HCT116 (cell line): ENCODE measurements around the gene FMO2.

ENCODE experiments used
- ELF1 ChIP-seq: IDR thresholded peaks from 2 replicates; pipeline ENCODE4 v1.6.1; 2012; ENCODE audit warnings: low read depth, borderline replicate concordance
- EZH2 ChIP-seq: fragments of 200-600 bp; sonication (generic); IDR thresholded peaks from 2 replicates; pipeline ENCODE4 v1.6.1; 2017; ENCODE audit warnings: antibody characterized with exemption, mixed run types
- RAD21 ChIP-seq: IDR thresholded peaks from 2 replicates; pipeline ENCODE4 v1.6.1; 2012; ENCODE audit warnings: low read depth, mild to moderate bottlenecking
- REST ChIP-seq: IDR thresholded peaks from 2 replicates; pipeline ENCODE4 v1.6.1; 2012; ENCODE audit warnings: low read depth
- TF ChIP-seq, protein P1 (sequence below), 3 experiments: fragments of 200-600 bp in 1 of 3; sonication (generic) in 1 of 3; IDR thresholded peaks in 2 of 3; conservative IDR thresholded peaks in 1 of 3; 2 replicates each; pipeline ENCODE4 v1.5.1; 2012 to 2017; ENCODE audit warnings: low read depth in 2 of 3, low read length in 2 of 3, antibody characterized with exemption in 1 of 3, borderline replicate concordance in 1 of 3, control low read depth in 1 of 3, mild to moderate bottlenecking in 1 of 3, mixed read lengths in 1 of 3, mixed run types in 1 of 3, moderate library complexity in 1 of 3; ENCODE audit not compliant: insufficient read depth in 1 of 3
- TF ChIP-seq, protein P2 (sequence below): IDR thresholded peaks from 2 replicates; pipeline ENCODE4 v1.6.1; 2012

DNA sequence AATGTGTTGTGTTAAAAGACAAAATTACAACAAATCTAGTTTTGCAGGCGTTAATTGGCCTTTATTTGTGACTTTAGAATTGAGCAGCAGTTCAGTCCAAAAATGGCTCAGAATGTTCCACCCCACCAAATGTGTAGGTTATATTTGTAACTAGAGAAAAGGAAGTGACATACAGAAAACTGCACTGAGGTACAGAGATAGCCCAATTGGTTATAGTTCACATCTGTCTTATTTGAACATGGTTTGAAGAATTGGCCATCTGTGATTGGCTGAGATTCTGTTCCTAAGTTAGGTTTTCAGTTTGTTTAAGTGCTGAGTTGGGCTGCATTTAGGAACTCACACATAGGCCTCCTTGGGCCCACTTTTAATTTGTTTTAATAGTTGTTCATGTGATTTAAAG, 12.0 kb upstream of the FMO2 start:
- TF ChIP-seq RAD21 = no peak
- TF ChIP-seq, protein P1, sequence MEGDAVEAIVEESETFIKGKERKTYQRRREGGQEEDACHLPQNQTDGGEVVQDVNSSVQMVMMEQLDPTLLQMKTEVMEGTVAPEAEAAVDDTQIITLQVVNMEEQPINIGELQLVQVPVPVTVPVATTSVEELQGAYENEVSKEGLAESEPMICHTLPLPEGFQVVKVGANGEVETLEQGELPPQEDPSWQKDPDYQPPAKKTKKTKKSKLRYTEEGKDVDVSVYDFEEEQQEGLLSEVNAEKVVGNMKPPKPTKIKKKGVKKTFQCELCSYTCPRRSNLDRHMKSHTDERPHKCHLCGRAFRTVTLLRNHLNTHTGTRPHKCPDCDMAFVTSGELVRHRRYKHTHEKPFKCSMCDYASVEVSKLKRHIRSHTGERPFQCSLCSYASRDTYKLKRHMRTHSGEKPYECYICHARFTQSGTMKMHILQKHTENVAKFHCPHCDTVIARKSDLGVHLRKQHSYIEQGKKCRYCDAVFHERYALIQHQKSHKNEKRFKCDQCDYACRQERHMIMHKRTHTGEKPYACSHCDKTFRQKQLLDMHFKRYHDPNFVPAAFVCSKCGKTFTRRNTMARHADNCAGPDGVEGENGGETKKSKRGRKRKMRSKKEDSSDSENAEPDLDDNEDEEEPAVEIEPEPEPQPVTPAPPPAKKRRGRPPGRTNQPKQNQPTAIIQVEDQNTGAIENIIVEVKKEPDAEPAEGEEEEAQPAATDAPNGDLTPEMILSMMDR (IDR thresholded peaks at IDR 0.05 in 2 of 3, conservative IDR thresholded peaks at IDR 0.05 in 1 of 3; ENCODE audit: borderline replicate concordance in 1 of 3, insufficient read depth in 1 of 3, low read depth in 2 of 3, low read length in 2 of 3) = no peak
- TF ChIP-seq REST = no peak
- TF ChIP-seq, protein P2, sequence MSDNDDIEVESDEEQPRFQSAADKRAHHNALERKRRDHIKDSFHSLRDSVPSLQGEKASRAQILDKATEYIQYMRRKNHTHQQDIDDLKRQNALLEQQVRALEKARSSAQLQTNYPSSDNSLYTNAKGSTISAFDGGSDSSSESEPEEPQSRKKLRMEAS = no peak
- TF ChIP-seq EZH2 = no peak
- no peak for TF ChIP-seq ELF1
